ENCODE data around the gene ADGB. TPM values are rescaled to one million over a fixed set of nuclear protein-coding genes. Genes with fewer than 3 reads are reported as not detected.
"Not testable (repeated sequence)": the region's sequence is repeated elsewhere in the genome, so short reads cannot be mapped to it uniquely, and the experiment has no call there.

ADGB gene
- total and polyA plus RNA-seq, 9 of the 15 experiments (the other 6 are each of a cell fraction or from before 2014, with no cell fraction given) = not detected

- TF ChIP-seq CTBP1 (IDR thresholded peaks at IDR 0.05; ENCODE audit: borderline replicate concordance) (peak; percentile 88), MAZ (CRISPR knock-in tag; conservative IDR thresholded peaks at IDR 0.05 in 1 of 2, IDR thresholded peaks at IDR 0.05 in 1 of 2) (peak in 1 of 2 experiments; percentile 52; a peak in 1 of 4 replicates), DEAF1 (CRISPR knock-in tag; IDR thresholded peaks at IDR 0.05) (0 out of 2 replicates have a peak, but pooled peaks have one; percentile 24), FOXA3 (CRISPR knock-in tag; conservative IDR thresholded peaks at IDR 0.05 in 1 of 2, IDR thresholded peaks at IDR 0.05 in 1 of 2) (0 out of 4 replicates have a peak, but pooled peaks of 1 of the 2 experiments have one; percentile 19), SUPT5H (IDR thresholded peaks at IDR 0.05) (peak; percentile 61), MEIS2 (IDR thresholded peaks at IDR 0.05; ENCODE audit: partially characterized antibody) (peak; percentile 40), ZNF354B (CRISPR knock-in tag; IDR thresholded peaks at IDR 0.05) (0 out of 2 replicates have a peak, but pooled peaks have one; percentile 6), ZNF76 (CRISPR knock-in tag; IDR thresholded peaks at IDR 0.05; ENCODE audit: borderline replicate concordance) (0 out of 2 replicates have a peak, but pooled peaks have one; percentile 74), ATF1 (tag; IDR thresholded peaks at IDR 0.05) (peak; percentile 45; the same call in 1 of the 2 replicates), MAFG (tag; conservative IDR thresholded peaks at IDR 0.05) (peak; percentile 14; the same call in 1 of the 2 replicates), ELF1 (tag; IDR thresholded peaks at IDR 0.05) (peak; percentile 79), C11orf30 (IDR thresholded peaks at IDR 0.05; ENCODE audit: low read depth) (peak; percentile 49; the same call in 1 of the 2 replicates), CEBPG (tag; conservative IDR thresholded peaks at IDR 0.05 in 1 of 2, IDR thresholded peaks at IDR 0.05 in 1 of 2) (0 out of 4 replicates have a peak, but pooled peaks of 1 of the 2 experiments have one; percentile 12), CBX3 (IDR thresholded peaks at IDR 0.05; ENCODE audit: borderline replicate concordance in 1 of 2, low read length in 2 of 2) (0 out of 3 replicates have a peak, but pooled peaks of 1 of the 2 experiments have one; percentile 16), ZNF23 (CRISPR knock-in tag; IDR thresholded peaks at IDR 0.05) (0 out of 2 replicates have a peak, but pooled peaks have one; percentile 43), LCOR (CRISPR knock-in tag; IDR thresholded peaks at IDR 0.05) (peak; percentile 76), ESRRA (IDR thresholded peaks at IDR 0.05; ENCODE audit: borderline replicate concordance, low read depth) (0 out of 2 replicates have a peak, but pooled peaks have one; percentile 18), DMBX1 (CRISPR knock-in tag; IDR thresholded peaks at IDR 0.05; ENCODE audit: borderline replicate concordance) (peak; percentile 41; the same call in 1 of the 2 replicates), TOE1 (IDR thresholded peaks at IDR 0.05; ENCODE audit: borderline replicate concordance) (peak; percentile 17; the same call in 1 of the 2 replicates), NEUROD1 (IDR thresholded peaks at IDR 0.05; ENCODE audit: borderline replicate concordance, low read depth, low read length, partially characterized antibody) (peak; percentile 5), RNF2 (IDR thresholded peaks at IDR 0.05) (peak; percentile 51; the same call in 1 of the 2 replicates), TEAD1 (CRISPR knock-in tag; IDR thresholded peaks at IDR 0.05) (peak in 1 of 2 experiments; percentile 76; a peak in 1 of 4 replicates), ELF4 (CRISPR knock-in tag; IDR thresholded peaks at IDR 0.05) (peak; percentile 67; the same call in 1 of the 2 replicates)
- not testable (repeated sequence) for TF ChIP-seq ATF1 (CRISPR knock-in tag; IDR thresholded peaks at IDR 0.05); CEBPG (CRISPR knock-in tag; IDR thresholded peaks at IDR 0.05); TOE1 (CRISPR knock-in tag; IDR thresholded peaks at IDR 0.05; ENCODE audit: borderline replicate concordance, low read depth)
Observed at GRCh38 chr6:146854521-146855255, 255.9 kb downstream of the ADGB start (continued).
